Measurements from ENCODE around the gene GPN2. TPM values are rescaled to one million over a fixed set of nuclear protein-coding genes. Genes with fewer than 3 reads are reported as not detected.

GPN2 gene
- total RNA-seq, 1 donor from 2014 or later: 47.3 TPM

- no peak for DNase-seq (ENCODE audit: low spot score)
These were observed 57.7 kb downstream of the GPN2 start for GRCh38 chr1:26832249-26832960.

GRCh38 chr1:26831546-26832248 is 58.4 kb downstream of the GPN2 start:
- no peak for DNase-seq (ENCODE audit: low spot score)

GRCh38 chr1:26831059-26831458 is 59.0 kb downstream of the GPN2 start:
- DNase-seq (ENCODE audit: low spot score): no peak

- no peak for DNase-seq (ENCODE audit: low spot score)
These were observed 60.7 kb downstream of the GPN2 start for GRCh38 chr1:26829184-26829911.

GRCh38 chr1:26828411-26828991 is 61.6 kb downstream of the GPN2 start:
- no peak for DNase-seq (ENCODE audit: low spot score)

GRCh38 chr1:26827663-26828062 is 62.4 kb downstream of the GPN2 start:
- no peak for DNase-seq (ENCODE audit: low spot score)

- DNase-seq (ENCODE audit: low spot score): no peak
These were observed 62.9 kb downstream of the GPN2 start for GRCh38 chr1:26827106-26827604.

- DNase-seq (ENCODE audit: low spot score): peak; percentile 65
These were observed 63.6 kb downstream of the GPN2 start, which contains the start of gene ZDHHC18 for GRCh38 chr1:26826261-26827105. Gene ZDHHC18, plus strand, starts transcription at chr1:26826688. Its CDS starts 117 bp downstream, at chr1:26826805.

Other genes with a start within 250 kb of the GPN2 start
- 119 TPM for gene ARID1A, start 194.3 kb downstream of the GPN2 start, total RNA-seq
- gene PIGV, start 102.3 kb downstream of the GPN2 start, total RNA-seq: 17.0 TPM
- 21.0 TPM for gene ZDHHC18, start 63.6 kb downstream of the GPN2 start, total RNA-seq
- gene SFN, start 27.1 kb downstream of the GPN2 start, total RNA-seq: 93.7 TPM
- gene GPATCH3, start 10.2 kb upstream of the GPN2 start, total RNA-seq: 9.0 TPM
- not detected for gene NR0B2, start 23.7 kb upstream of the GPN2 start, total RNA-seq
- 56.1 TPM for gene NUDC, start 31.5 kb upstream of the GPN2 start, total RNA-seq
- 15.7 TPM for gene KDF1, start 70.2 kb upstream of the GPN2 start, total RNA-seq
- gene TRNP1, start 103.4 kb upstream of the GPN2 start, total RNA-seq: 46.6 TPM
- gene TENT5B, start 122.6 kb upstream of the GPN2 start, total RNA-seq: 10.2 TPM

Measured in ureter (tissue), 1 donor.